Measurements from ENCODE around the gene POLA1.
"Not testable (repeated sequence)": the region's sequence is repeated elsewhere in the genome, so short reads cannot be mapped to it uniquely, and the experiment has no call there.

Gene POLA1

GRCh38 chrX:24799078-24799477, 105.4 kb downstream of the POLA1 start:
- DNase-seq: no peak

GRCh38 chrX:24799565-24799964, 105.8 kb downstream of the POLA1 start:
- no peak for DNase-seq

GRCh38 chrX:24805201-24805600, 111.5 kb downstream of the POLA1 start:
- no peak for DNase-seq

GRCh38 chrX:24819807-24820206, 126.1 kb downstream of the POLA1 start:
- not testable (repeated sequence) for DNase-seq

- DNase-seq: no peak
These were observed 134.4 kb downstream of the POLA1 start for GRCh38 chrX:24828147-24828546.

- DNase-seq: no peak
These were observed 134.9 kb downstream of the POLA1 start for GRCh38 chrX:24828600-24828999.

- DNase-seq: no peak
These were observed 140.0 kb downstream of the POLA1 start for GRCh38 chrX:24833695-24834094.

GRCh38 chrX:24837966-24838365, 144.2 kb downstream of the POLA1 start:
- DNase-seq: no peak

GRCh38 chrX:24838629-24839028, 144.9 kb downstream of the POLA1 start:
- no peak for DNase-seq

- DNase-seq: no peak
These were observed 145.6 kb downstream of the POLA1 start for GRCh38 chrX:24839331-24839730.

- no peak for DNase-seq
These were observed 148.8 kb downstream of the POLA1 start for GRCh38 chrX:24842486-24842885.

- DNase-seq: no peak
These were observed 152.9 kb downstream of the POLA1 start for GRCh38 chrX:24846550-24847150.

- no peak for DNase-seq
These were observed 157.6 kb downstream of the POLA1 start for GRCh38 chrX:24851289-24851688.

- no peak for DNase-seq
These were observed 158.1 kb downstream of the POLA1 start for GRCh38 chrX:24851780-24852179.

- no peak for DNase-seq
These were observed 164.5 kb downstream of the POLA1 start for GRCh38 chrX:24858004-24858746.

GRCh38 chrX:24859211-24859841, 165.6 kb downstream of the POLA1 start:
- DNase-seq: no peak

GRCh38 chrX:24860140-24860539, 166.4 kb downstream of the POLA1 start:
- no peak for DNase-seq

GRCh38 chrX:24862343-24862742, 168.6 kb downstream of the POLA1 start:
- DNase-seq: no peak

GRCh38 chrX:24863779-24864178, 170.1 kb downstream of the POLA1 start:
- DNase-seq: not testable (repeated sequence)

- DNase-seq: no peak
These were observed 176.4 kb downstream of the POLA1 start for GRCh38 chrX:24870143-24870542.

- DNase-seq: no peak
These were observed 181.0 kb downstream of the POLA1 start for GRCh38 chrX:24874604-24875247.

GRCh38 chrX:24876530-24877287, 183.0 kb downstream of the POLA1 start:
- DNase-seq: no peak

- DNase-seq: no peak
These were observed 183.6 kb downstream of the POLA1 start for GRCh38 chrX:24877288-24877664.
